ENCODE results near the gene BTBD18. TPM values are rescaled to one million over a fixed set of nuclear protein-coding genes. Genes with fewer than 3 reads are reported as not detected.
"Not testable (repeated sequence)": the region's sequence is repeated elsewhere in the genome, so short reads cannot be mapped to it uniquely, and the experiment has no call there.

Gene BTBD18
- total RNA-seq, 1 experiment from 2014 or later: not detected

GRCh38 chr11:57709802-57710367 lies 41.7 kb downstream of the BTBD18 start:
- CTCF ChIA-PET: interaction anchor here (0.6 to 1.9 kb wide), 10 partner anchors 11 to 867 kb away, joined by 3 to 11 read pairs (median 4); no protein-coding TSS in a partner anchor
- peaks cover 24% of the 10 kb centered on the region for H3K36me3 Mint-ChIP-seq (ENCODE audit: insufficient read depth, unreplicated experiment)
- no peak overlapping the region for H3K4me3 Mint-ChIP-seq (ENCODE audit: unreplicated experiment)
- TF ChIP-seq CTCF (IDR thresholded peaks at IDR 0.05; ENCODE audit: unreplicated experiment): no peak
- POLR2A ChIA-PET: interaction anchor here (0.6 to 3.1 kb wide), 7 partner anchors 11 to 372 kb away, joined by 3 to 23 read pairs (median 3); partner anchors contain the start of genes CTNND1 and SELENOH
- no peak overlapping the region for H3K27ac Mint-ChIP-seq (ENCODE audit: low read depth, unreplicated experiment)
- DNase-seq (ENCODE audit: unreplicated experiment): no peak
- intact Hi-C loops (cut with micrococcal nuclease): loop anchor here (5.0 kb wide), 1 partner anchor 143 kb away; the partner anchor contains the start of gene UBE2L6
- no peaks in the 10 kb centered on the region for H3K27me3 Mint-ChIP-seq (ENCODE audit: insufficient read depth, unreplicated experiment)
- BruUV-seq (replicated peaks): no TSS peak
- peaks cover 22% of the 10 kb centered on the region for H3K4me1 Mint-ChIP-seq (ENCODE audit: insufficient read depth, unreplicated experiment)
- H3K9me3 Mint-ChIP-seq (ENCODE audit: unreplicated experiment): no peaks in the 10 kb centered on the region

GRCh38 chr11:57705432-57705831 lies 46.2 kb downstream of the BTBD18 start:
- H3K4me1 Mint-ChIP-seq (ENCODE audit: insufficient read depth, unreplicated experiment): peaks cover 11% of the 10 kb centered on the region
- H3K36me3 Mint-ChIP-seq (ENCODE audit: insufficient read depth, unreplicated experiment): peaks cover 54% of the 10 kb centered on the region
- ChIA-PET POLR2A (interaction anchor here (1.2 kb wide), 1 partner anchor 25 kb away, joined by 3 read pairs; no protein-coding TSS in a partner anchor), CTCF (interaction anchor here (0.6 to 2.9 kb wide), 3 partner anchors 42 to 497 kb away, joined by 3 to 16 read pairs (median 7); no protein-coding TSS in a partner anchor)
- H3K9me3 Mint-ChIP-seq (ENCODE audit: unreplicated experiment); BruUV-seq (replicated peaks); H3K27me3 Mint-ChIP-seq (ENCODE audit: insufficient read depth, unreplicated experiment); DNase-seq (ENCODE audit: unreplicated experiment); H3K27ac Mint-ChIP-seq (ENCODE audit: low read depth, unreplicated experiment); H3K4me3 Mint-ChIP-seq (ENCODE audit: unreplicated experiment); intact Hi-C loops (cut with micrococcal nuclease): not testable (repeated sequence)

GRCh38 chr11:57704932-57705331 lies 46.7 kb downstream of the BTBD18 start:
- POLR2A ChIA-PET: interaction anchor here (0.9 to 1.2 kb wide), 2 partner anchors 24 to 30 kb away, joined by 3 to 4 read pairs; no protein-coding TSS in a partner anchor
- no peak overlapping the region for H3K27ac Mint-ChIP-seq (ENCODE audit: low read depth, unreplicated experiment)

GRCh38 chr11:57703341-57703740 lies 48.3 kb downstream of the BTBD18 start:
- Mint-ChIP-seq H3K27ac (ENCODE audit: low read depth, unreplicated experiment) (no peak overlapping the region), H3K36me3 (ENCODE audit: insufficient read depth, unreplicated experiment) (peaks cover 73% of the 10 kb centered on the region), H3K9me3 (ENCODE audit: unreplicated experiment) (no peaks in the 10 kb centered on the region), H3K4me1 (ENCODE audit: insufficient read depth, unreplicated experiment) (peaks cover 3% of the 10 kb centered on the region), H3K4me3 (ENCODE audit: unreplicated experiment) (no peak overlapping the region), H3K27me3 (ENCODE audit: insufficient read depth, unreplicated experiment) (no peaks in the 10 kb centered on the region)
- BruUV-seq (replicated peaks): no TSS peak
- CTCF ChIA-PET: no interaction called here
- no peak for DNase-seq (ENCODE audit: unreplicated experiment)
- intact Hi-C loops (cut with micrococcal nuclease): no loop called here
- no peak for TF ChIP-seq CTCF (IDR thresholded peaks at IDR 0.05; ENCODE audit: unreplicated experiment)
- POLR2A ChIA-PET: interaction anchor here (0.7 to 1.9 kb wide), 5 partner anchors 8 to 89 kb away, joined by 3 to 16 read pairs (median 4); partner anchors contain the start of genes CTNND1, MED19 and TMX2

More at GRCh38 chr11:57704932-57705331, 46.7 kb downstream of the BTBD18 start:
- H3K4me1 Mint-ChIP-seq (ENCODE audit: insufficient read depth, unreplicated experiment): peaks cover 6% of the 10 kb centered on the region
- no peaks in the 10 kb centered on the region for H3K9me3 Mint-ChIP-seq (ENCODE audit: unreplicated experiment)
- no peak for TF ChIP-seq CTCF (IDR thresholded peaks at IDR 0.05; ENCODE audit: unreplicated experiment)
- intact Hi-C loops (cut with micrococcal nuclease): no loop called here
- no peak overlapping the region for H3K4me3 Mint-ChIP-seq (ENCODE audit: unreplicated experiment)
- DNase-seq (ENCODE audit: unreplicated experiment): no peak
- no peaks in the 10 kb centered on the region for H3K27me3 Mint-ChIP-seq (ENCODE audit: insufficient read depth, unreplicated experiment)
- CTCF ChIA-PET: interaction anchor here (1.1 kb wide), 1 partner anchor 13 kb away, joined by 3 read pairs; no protein-coding TSS in a partner anchor
- no TSS peak for BruUV-seq (replicated peaks)
- H3K36me3 Mint-ChIP-seq (ENCODE audit: insufficient read depth, unreplicated experiment): peaks cover 57% of the 10 kb centered on the region
